Coronary artery (tissue), 2 donors: ENCODE measurements around the gene CDH23.

Experiments
- DNase-seq: peaks from one replicate; pipeline ENCODE4 v3.0.0-alpha.2; 2017; ENCODE audit warnings: low spot score
- H3K27ac ChIP-seq, 2 donors: fragments of 200-600 bp; sonication (generic); one replicate each; pipeline ENCODE4 v1.5.1; 2016 to 2019
- H3K4me3 ChIP-seq: fragments of 200-600 bp; sonication (generic); 2 replicates; pipeline ENCODE4 v1.5.1; 2016; ENCODE audit warnings: mild to moderate bottlenecking, moderate library complexity
- CTCF ChIP-seq: fragments of 200-600 bp; sonication (generic); IDR thresholded peaks from one replicate; pipeline ENCODE4 v1.5.1; 2019; ENCODE audit warnings: antibody characterized with exemption

CDH23 gene

GRCh38 chr10:71683301-71683700 lies 286.6 kb downstream of the CDH23 start:
- no peak for TF ChIP-seq CTCF
- DNase-seq, result no peak
- Histone ChIP-seq H3K27ac (no peak overlapping the region), H3K4me3 (no peak overlapping the region)

GRCh38 chr10:71684356-71685173 lies 287.8 kb downstream of the CDH23 start:
- TF ChIP-seq CTCF, result no peak
- no peak for DNase-seq
- Histone ChIP-seq H3K4me3 (no peak overlapping the region), H3K27ac (no peak overlapping the region)

GRCh38 chr10:71685554-71686232 lies 289.0 kb downstream of the CDH23 start:
- Histone ChIP-seq H3K4me3 (no peak overlapping the region), H3K27ac (no peak overlapping the region)
- TF ChIP-seq CTCF, result no peak
- DNase-seq, result no peak

- no peak overlapping the region for H3K4me3 ChIP-seq
- no peak overlapping the region for H3K27ac ChIP-seq
- no peak for DNase-seq
- TF ChIP-seq CTCF, result no peak
Observed at GRCh38 chr10:71687077-71687476, 290.4 kb downstream of the CDH23 start.

GRCh38 chr10:71687480-71687879 lies 290.8 kb downstream of the CDH23 start:
- DNase-seq, result no peak
- TF ChIP-seq CTCF, result no peak
- no peak overlapping the region for H3K4me3 ChIP-seq
- no peak overlapping the region for H3K27ac ChIP-seq

GRCh38 chr10:71688256-71688655 lies 291.5 kb downstream of the CDH23 start:
- no peak overlapping the region for H3K4me3 ChIP-seq
- TF ChIP-seq CTCF, result no peak

More at GRCh38 chr10:71688256-71688655, 291.5 kb downstream of the CDH23 start:
- no peak overlapping the region for H3K27ac ChIP-seq
- no peak for DNase-seq
